CD14-positive monocyte (primary cell): ENCODE data around the gene UGT1A1. TPM values are rescaled to one million over a fixed set of nuclear protein-coding genes. Genes with fewer than 3 reads are reported as not detected.

ENCODE experiments used
- DNase-seq, 3 donors: peaks; one replicate each; pipeline ENCODE4 v3.0.0-alpha.2; 2011 to 2022
- H2AFZ ChIP-seq: 2 replicates; pipeline ENCODE4 v1.6.0; 2012; ENCODE audit warnings: mild to moderate bottlenecking, low read depth, low read length, inconsistent platforms; ENCODE audit not compliant: insufficient read depth, poor library complexity, severe bottlenecking
- H3K27ac ChIP-seq, 2 donors: 1 replicate in 1 of 2; 2 replicates in 1 of 2; pipeline ENCODE4 v1.5.1; 2012 to 2013; ENCODE audit warnings: low read length in 2 of 2, control low read depth in 1 of 2, inconsistent platforms in 1 of 2, low read depth in 1 of 2, mild to moderate bottlenecking in 1 of 2
- H3K27me3 ChIP-seq, 2 donors: one replicate each; pipeline versions ENCODE4 v1.6.0 to v1.6.1; 2011 to 2013; ENCODE audit warnings: low read length in 2 of 2; ENCODE audit not compliant: control insufficient read depth in 2 of 2, insufficient read depth in 2 of 2
- H3K36me3 ChIP-seq, 2 donors: replicated peaks in 1 of 2; 1 replicate in 1 of 2; 2 replicates in 1 of 2; pipeline versions ENCODE4 v1.5.1 to v1.6.1; 2012 to 2013; ENCODE audit warnings: low read length in 2 of 2, control low read depth in 1 of 2, inconsistent platforms in 1 of 2, mild to moderate bottlenecking in 1 of 2; ENCODE audit not compliant: insufficient read depth in 2 of 2, control insufficient read depth in 1 of 2
- H3K4me1 ChIP-seq, 2 donors: 1 replicate in 1 of 2; 2 replicates in 1 of 2; pipeline versions ENCODE4 v1.5.1 to v1.6.1; 2012 to 2013; ENCODE audit warnings: low read length in 2 of 2, control low read depth in 1 of 2, inconsistent platforms in 1 of 2, mild to moderate bottlenecking in 1 of 2, moderate library complexity in 1 of 2; ENCODE audit not compliant: insufficient read depth in 2 of 2, control insufficient read depth in 1 of 2
- H3K4me2 ChIP-seq: replicated peaks from 2 replicates; pipeline ENCODE3; 2012; ENCODE audit warnings: low read length, moderate library complexity, mild to moderate bottlenecking; ENCODE audit not compliant: poor library complexity, severe bottlenecking; ENCODE audit errors: extremely low read depth
- H3K4me3 ChIP-seq, 3 experiments: fragments of 200-600 bp in 1 of 3; sonication (generic) in 1 of 3; replicated peaks in 1 of 3; 1 replicate in 2 of 3; 2 replicates in 1 of 3; pipeline ENCODE4 v1.5.1; 2011 to 2013; ENCODE audit warnings: low read length in 3 of 3, mild to moderate bottlenecking in 3 of 3, control low read depth in 2 of 3, low read depth in 2 of 3, inconsistent platforms in 1 of 3, moderate library complexity in 1 of 3
- H3K79me2 ChIP-seq: 2 replicates; pipeline ENCODE4 v1.6.0; 2012; ENCODE audit warnings: mild to moderate bottlenecking, control low read depth, inconsistent platforms, low read length, moderate library complexity; ENCODE audit not compliant: insufficient read depth
- H3K9ac ChIP-seq: 2 replicates; pipeline ENCODE4 v1.6.0; 2017; ENCODE audit warnings: low read length, mild to moderate bottlenecking; ENCODE audit not compliant: insufficient read depth, poor library complexity, severe bottlenecking
- H3K9me3 ChIP-seq, 2 donors: replicated peaks in 1 of 2; 1 replicate in 1 of 2; 2 replicates in 1 of 2; pipeline versions ENCODE4 v1.5.1 to v1.6.1; 2012 to 2013; ENCODE audit warnings: low read length in 2 of 2, control low read depth in 1 of 2; ENCODE audit not compliant: control insufficient read depth in 1 of 2, insufficient read depth in 1 of 2
- H4K20me1 ChIP-seq: 2 replicates; pipeline ENCODE4 v1.6.0; 2012; ENCODE audit warnings: mild to moderate bottlenecking, low read length, control low read depth, moderate library complexity; ENCODE audit not compliant: insufficient read depth
- H3K27ac Mint-ChIP-seq, 7 donors: one replicate each; pipeline ENCODE4 v1.8.0; 2020; ENCODE audit warnings: mild to moderate bottlenecking in 7 of 7, mixed read lengths in 7 of 7, moderate library complexity in 6 of 7, inconsistent platforms in 2 of 7
- H3K27me3 Mint-ChIP-seq, 3 donors: one replicate each; pipeline ENCODE4 v1.8.0; 2021 to 2022; ENCODE audit warnings: low read depth in 3 of 3, mild to moderate bottlenecking in 3 of 3, mixed read lengths in 3 of 3, moderate library complexity in 3 of 3, inconsistent platforms in 1 of 3
- H3K36me3 Mint-ChIP-seq, 2 donors: one replicate each; pipeline ENCODE4 v1.8.0; 2020; ENCODE audit warnings: mixed read lengths in 2 of 2, inconsistent platforms in 1 of 2, mild to moderate bottlenecking in 1 of 2
- H3K4me1 Mint-ChIP-seq: one replicate; pipeline ENCODE4 v1.8.0; 2020; ENCODE audit warnings: mild to moderate bottlenecking, mixed read lengths
- H3K4me3 Mint-ChIP-seq, 2 donors: one replicate each; pipeline ENCODE4 v1.8.0; 2020; ENCODE audit warnings: mild to moderate bottlenecking in 2 of 2, mixed read lengths in 2 of 2, moderate library complexity in 1 of 2
- H3K9me3 Mint-ChIP-seq, 7 donors: one replicate each; pipeline ENCODE4 v1.8.0; 2020 to 2022; ENCODE audit warnings: mixed read lengths in 7 of 7, mild to moderate bottlenecking in 6 of 7, moderate library complexity in 6 of 7, inconsistent platforms in 2 of 7
- WGBS: methylation state at CpG from one replicate; pipeline ENCODE4 v1.1.5; 2013; ENCODE audit warnings: missing lambda C conversion rate; ENCODE audit not compliant: insufficient coverage; 5-methylcytosine and 5-hydroxymethylcytosine counted together
- intact Hi-C, 2 donors: fragments of 100-400 bp; cut with micrococcal nuclease; formaldehyde crosslinking; loops; one replicate each; pipeline versions ENCODE4 v1.15.0 to v1.15.1; 2023
- polyA plus RNA-seq, 3 donors: library from polyadenylated mRNA; depleted of rRNA in 1 of 3; unstranded in 2 of 3; stranded (reverse) in 1 of 3; fragments of 300-500 nt in 2 of 3; fragments of >200 nt in 1 of 3; fragmentation: Illumina TruSeq in 2 of 3; gene quantifications; 1 replicate in 2 of 3; 2 replicates in 1 of 3; pipeline ENCODE4 v1.2.3, GENCODE V29; 2012 to 2021
- TF ChIP-seq, protein P1 (sequence below): fragments of 200-600 bp; IDR thresholded peaks from one replicate; pipeline ENCODE4 v1.8.0; 2022; ENCODE audit warnings: antibody characterized with exemption, mild to moderate bottlenecking

UGT1A1 gene
- polyA plus RNA-seq, 3 donors = not detected

DNA sequence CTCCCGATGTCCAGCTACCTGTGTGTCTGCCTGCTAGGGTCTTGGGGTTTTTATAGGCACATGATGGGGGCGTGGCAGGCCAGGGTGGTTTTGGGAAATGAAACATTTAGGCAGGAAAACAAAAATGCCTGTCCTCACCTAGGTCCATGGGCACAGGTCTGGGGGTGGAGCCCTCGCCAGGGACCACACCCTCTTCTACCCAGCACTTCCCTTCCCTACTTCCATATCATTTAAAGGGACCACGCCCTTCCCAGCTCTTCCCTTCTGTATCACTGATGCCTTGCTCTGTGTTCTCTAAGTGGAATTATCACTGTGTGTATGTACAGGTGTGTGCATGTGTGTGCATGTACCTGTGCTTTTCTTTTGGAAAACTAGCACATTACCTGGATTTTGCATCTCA is 6.3 kb downstream of the UGT1A1 start:
- Histone ChIP-seq H3K4me2 (no peak overlapping the region), H3K4me3 (no peak overlapping the region), H3K79me2 (no peaks in the 10 kb centered on the region), H4K20me1 (no peaks in the 10 kb centered on the region), H2AFZ (no peak overlapping the region), H3K9me3 (no peaks in the 10 kb centered on the region), H3K9ac (no peak overlapping the region), H3K27me3 (no peaks in the 10 kb centered on the region), H3K4me1 (no peaks in the 10 kb centered on the region), H3K27ac (no peak overlapping the region), H3K36me3 (no peaks in the 10 kb centered on the region)
- DNase-seq = no peak
- peaks cover 0 to 5% (median 1%) of the 10 kb centered on the region in 7 donors for H3K9me3 Mint-ChIP-seq
- H3K4me1 Mint-ChIP-seq = no peaks in the 10 kb centered on the region
- H3K27me3 Mint-ChIP-seq = peaks cover 5 to 6% (median 6%) of the 10 kb centered on the region in 3 donors
- no peak overlapping the region for H3K4me3 Mint-ChIP-seq
- intact Hi-C loops = no loop called here
- H3K36me3 Mint-ChIP-seq = no peaks in the 10 kb centered on the region
- WGBS = 80% methylated on average over 1 of the region's 4 CpGs
- no peak overlapping the region for H3K27ac Mint-ChIP-seq
- TF ChIP-seq, protein P1, sequence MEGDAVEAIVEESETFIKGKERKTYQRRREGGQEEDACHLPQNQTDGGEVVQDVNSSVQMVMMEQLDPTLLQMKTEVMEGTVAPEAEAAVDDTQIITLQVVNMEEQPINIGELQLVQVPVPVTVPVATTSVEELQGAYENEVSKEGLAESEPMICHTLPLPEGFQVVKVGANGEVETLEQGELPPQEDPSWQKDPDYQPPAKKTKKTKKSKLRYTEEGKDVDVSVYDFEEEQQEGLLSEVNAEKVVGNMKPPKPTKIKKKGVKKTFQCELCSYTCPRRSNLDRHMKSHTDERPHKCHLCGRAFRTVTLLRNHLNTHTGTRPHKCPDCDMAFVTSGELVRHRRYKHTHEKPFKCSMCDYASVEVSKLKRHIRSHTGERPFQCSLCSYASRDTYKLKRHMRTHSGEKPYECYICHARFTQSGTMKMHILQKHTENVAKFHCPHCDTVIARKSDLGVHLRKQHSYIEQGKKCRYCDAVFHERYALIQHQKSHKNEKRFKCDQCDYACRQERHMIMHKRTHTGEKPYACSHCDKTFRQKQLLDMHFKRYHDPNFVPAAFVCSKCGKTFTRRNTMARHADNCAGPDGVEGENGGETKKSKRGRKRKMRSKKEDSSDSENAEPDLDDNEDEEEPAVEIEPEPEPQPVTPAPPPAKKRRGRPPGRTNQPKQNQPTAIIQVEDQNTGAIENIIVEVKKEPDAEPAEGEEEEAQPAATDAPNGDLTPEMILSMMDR = no peak

DNA sequence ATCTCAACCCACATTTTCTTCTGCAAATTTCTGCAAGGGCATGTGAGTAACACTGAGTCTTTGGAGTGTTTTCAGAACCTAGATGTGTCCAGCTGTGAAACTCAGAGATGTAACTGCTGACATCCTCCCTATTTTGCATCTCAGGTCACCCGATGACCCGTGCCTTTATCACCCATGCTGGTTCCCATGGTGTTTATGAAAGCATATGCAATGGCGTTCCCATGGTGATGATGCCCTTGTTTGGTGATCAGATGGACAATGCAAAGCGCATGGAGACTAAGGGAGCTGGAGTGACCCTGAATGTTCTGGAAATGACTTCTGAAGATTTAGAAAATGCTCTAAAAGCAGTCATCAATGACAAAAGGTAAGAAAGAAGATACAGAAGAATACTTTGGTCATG is 8.0 kb downstream of the UGT1A1 start:
- Mint-ChIP-seq H3K36me3 (no peaks in the 10 kb centered on the region), H3K4me1 (no peaks in the 10 kb centered on the region), H3K4me3 (no peak overlapping the region), H3K27me3 (peaks cover 6 to 8% (median 6%) of the 10 kb centered on the region in 3 donors), H3K9me3 (peaks cover 0 to 5% (median 1%) of the 10 kb centered on the region in 7 donors), H3K27ac (no peak overlapping the region)
- H3K36me3 ChIP-seq = no peaks in the 10 kb centered on the region
- no peak overlapping the region for H2AFZ ChIP-seq
- no peak for DNase-seq
- no peaks in the 10 kb centered on the region for H3K9me3 ChIP-seq
- no peaks in the 10 kb centered on the region for H3K4me1 ChIP-seq
- no peaks in the 10 kb centered on the region for H3K27me3 ChIP-seq
- no peaks in the 10 kb centered on the region for H3K79me2 ChIP-seq
- no peak overlapping the region for H3K4me3 ChIP-seq
- H3K9ac ChIP-seq = no peak overlapping the region
- TF ChIP-seq, protein P1 = no peak
- 93% methylated on average over 4 of the region's 4 CpGs for WGBS
- no peak overlapping the region for H3K4me2 ChIP-seq
- H3K27ac ChIP-seq = no peak overlapping the region
- intact Hi-C loops = no loop called here
- H4K20me1 ChIP-seq = no peaks in the 10 kb centered on the region
